Measurements from ENCODE around the gene MTREX. TPM values are rescaled to one million over a fixed set of nuclear protein-coding genes. Genes with fewer than 3 reads are reported as not detected.

The MTREX gene
- total and polyA plus RNA-seq, 2 of the 8 experiments (the other 6 are each of a cell fraction or from before 2014, with no cell fraction given), result 16.0 to 130 TPM

DNA sequence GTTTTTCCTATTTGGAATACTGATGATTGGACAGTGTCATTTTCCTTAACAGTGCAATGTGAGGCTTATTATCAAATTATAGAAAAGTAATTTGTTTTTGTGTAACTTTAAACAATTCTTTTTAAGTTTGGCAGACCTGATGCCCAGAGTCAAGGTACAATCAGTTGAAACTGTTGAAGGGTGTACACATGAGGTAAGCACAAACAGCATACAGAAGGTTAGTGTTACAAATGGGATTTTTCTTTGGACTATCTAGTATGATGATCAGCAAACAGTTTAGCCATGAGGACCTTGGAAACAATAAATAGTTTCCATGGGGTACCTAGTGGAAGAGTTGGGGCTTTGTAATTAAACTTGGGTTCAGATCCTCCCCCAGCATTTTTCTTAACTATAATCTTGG, 16.2 kb downstream of the MTREX start:
- no peaks in the 10 kb centered on the region for H3K79me1 ChIP-seq (ENCODE audit: low read depth, low read length)
- H2BK5ac ChIP-seq (ENCODE audit: low read depth, low read length), result no peak overlapping the region
- H2AK5ac ChIP-seq (ENCODE audit: low read depth, low read length), result no peak overlapping the region
- peaks cover 0 to 2% of the 10 kb centered on the region in 2 experiments for H4K20me1 ChIP-seq (replicated peaks in 1 of 2; ENCODE audit: control insufficient read depth in 1 of 2, insufficient read depth in 2 of 2, low read length in 2 of 2)
- H3K14ac ChIP-seq (ENCODE audit: insufficient read length), result no peak overlapping the region
- H3K18ac ChIP-seq (ENCODE audit: extremely low read depth, low read length), result no peak overlapping the region
- H3K56ac ChIP-seq (replicated peaks; ENCODE audit: insufficient read length, low read depth, low read length), result no peak overlapping the region
- H3K23ac ChIP-seq (ENCODE audit: insufficient read length), result no peak overlapping the region
- no peak overlapping the region for H2BK120ac ChIP-seq (replicated peaks; ENCODE audit: low read depth, low read length)
- H3K27ac ChIP-seq (ENCODE audit: low read depth, low read length), result no peak overlapping the region
- no peak overlapping the region for H4K5ac ChIP-seq (ENCODE audit: insufficient read length, low read depth, low read length)
- no peak overlapping the region for H4K91ac ChIP-seq (replicated peaks; ENCODE audit: insufficient read length, low read length)
- no peak overlapping the region for H3K4ac ChIP-seq (replicated peaks; ENCODE audit: insufficient read length, low read depth, low read length)
- POLR2A ChIA-PET (ENCODE audit: partially characterized antibody), result interaction anchor here (1.2 kb wide), 1 partner anchor 16 kb away, joined by 3 read pairs; the partner anchor contains the start of gene MTREX
- H3K23me2 ChIP-seq (ENCODE audit: low read depth, low read length), result no peaks in the 10 kb centered on the region
- H3K4me1 ChIP-seq (replicated peaks in 1 of 4; ENCODE audit: control insufficient read depth in 3 of 4, insufficient read depth in 4 of 4, low read length in 3 of 4), result no peaks in the 10 kb centered on the region
- H3K9me3 ChIP-seq (ENCODE audit: insufficient read depth in 2 of 2, low read depth in 1 of 2, low read length in 1 of 2), result no peaks in the 10 kb centered on the region
- H3K36me3 ChIP-seq (ENCODE audit: control insufficient read depth in 2 of 4, insufficient read depth in 4 of 4, low read length in 3 of 4), result peaks cover 4 to 35% (median 7%) of the 10 kb centered on the region in 4 experiments; a peak in 7 of 8 replicates
- no peak overlapping the region for H2BK15ac ChIP-seq (ENCODE audit: low read length)
- no peaks in the 10 kb centered on the region for H3K27me3 ChIP-seq (replicated peaks in 1 of 4; ENCODE audit: control insufficient read depth in 3 of 4, extremely low read depth in 1 of 4, insufficient read depth in 3 of 4, low read length in 3 of 4)
- no peak overlapping the region for H4K8ac ChIP-seq (ENCODE audit: extremely low read depth, insufficient read depth, low read length)
- no peak overlapping the region for H2BK20ac ChIP-seq (ENCODE audit: low read length)
- H3K4me2 ChIP-seq (ENCODE audit: insufficient read depth in 1 of 2, low read depth in 2 of 2, low read length in 2 of 2), result no peak overlapping the region
- DNase-seq (ENCODE audit: low read depth in 1 of 2, low spot score in 2 of 2), result no peak
- no peak for FAIRE-seq
- CTCF ChIA-PET (ENCODE audit: partially characterized antibody), result interaction anchor here (0.6 to 1.2 kb wide), 4 partner anchors 105 to 380 kb away, joined by 3 to 4 read pairs (median 4); no protein-coding TSS in a partner anchor
- H2AFZ ChIP-seq (ENCODE audit: low read length), result no peak overlapping the region
- H3K79me2 ChIP-seq (ENCODE audit: control insufficient read depth in 1 of 2, insufficient read depth in 2 of 2, low read length in 2 of 2), result peaks cover 0 to 44% of the 10 kb centered on the region in 2 experiments; a peak in 2 of 4 replicates
- H2BK12ac ChIP-seq (ENCODE audit: low read depth, low read length), result no peak overlapping the region
- no peak overlapping the region for H3K4me3 ChIP-seq (ENCODE audit: extremely low read depth in 1 of 4, insufficient read depth in 2 of 4, low read depth in 3 of 4, low read length in 4 of 4)
- H3K9ac ChIP-seq (replicated peaks in 1 of 4; ENCODE audit: extremely low read depth in 1 of 4, low read depth in 3 of 4, low read length in 3 of 4), result no peak overlapping the region
- no peak for TF ChIP-seq CHD1 (IDR thresholded peaks at IDR 0.05; ENCODE audit: low read depth, low read length)
- TF ChIP-seq CEBPB (IDR thresholded peaks at IDR 0.05; ENCODE audit: low read depth, low read length), result no peak
- TF ChIP-seq SIRT6 (IDR thresholded peaks at IDR 0.05; ENCODE audit: low read length), result no peak
- no peak for TF ChIP-seq TCF12 (IDR thresholded peaks at IDR 0.05; ENCODE audit: low read depth, low read length)
- no peak for TF ChIP-seq EP300 (IDR thresholded peaks at IDR 0.05; ENCODE audit: borderline replicate concordance in 1 of 2, low read depth in 2 of 2, low read length in 2 of 2)
- TF ChIP-seq SIX5 (IDR thresholded peaks at IDR 0.05; ENCODE audit: low read depth, low read length), result no peak
- no peak for TF ChIP-seq JUND (IDR thresholded peaks at IDR 0.05; ENCODE audit: low read length)
- no peak for TF ChIP-seq KDM4A (IDR thresholded peaks at IDR 0.05; ENCODE audit: low read depth, low read length, severe bottlenecking)
- TF ChIP-seq, protein P1, sequence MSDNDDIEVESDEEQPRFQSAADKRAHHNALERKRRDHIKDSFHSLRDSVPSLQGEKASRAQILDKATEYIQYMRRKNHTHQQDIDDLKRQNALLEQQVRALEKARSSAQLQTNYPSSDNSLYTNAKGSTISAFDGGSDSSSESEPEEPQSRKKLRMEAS (IDR thresholded peaks at IDR 0.05), result no peak
- no peak for TF ChIP-seq SP2 (IDR thresholded peaks at IDR 0.05; ENCODE audit: low read length)
- no peak for TF ChIP-seq FOSL1 (IDR thresholded peaks at IDR 0.05; ENCODE audit: insufficient read depth, low read depth, low read length)
- no peak for TF ChIP-seq CTBP2 (IDR thresholded peaks at IDR 0.05; ENCODE audit: borderline replicate concordance, insufficient read depth, insufficient read length, low read length)
- no peak for TF ChIP-seq RNF2 (IDR thresholded peaks at IDR 0.05; ENCODE audit: borderline replicate concordance, low read depth, low read length, missing control alignments, poor library complexity, severe bottlenecking)
- TF ChIP-seq RXRA (IDR thresholded peaks at IDR 0.05; ENCODE audit: insufficient read depth, low read depth, low read length), result no peak
- TF ChIP-seq SP1 (IDR thresholded peaks at IDR 0.05; ENCODE audit: low read depth, low read length), result no peak
